GM21786 (cell line): ENCODE measurements around the gene G2E3.

Experiments used
- ATAC-seq: cut with Tn5 transposase; IDR thresholded peaks from one replicate; pipeline ENCODE4 v1.9.1; 2021; ENCODE audit not compliant: unreplicated experiment

The G2E3 gene

DNA sequence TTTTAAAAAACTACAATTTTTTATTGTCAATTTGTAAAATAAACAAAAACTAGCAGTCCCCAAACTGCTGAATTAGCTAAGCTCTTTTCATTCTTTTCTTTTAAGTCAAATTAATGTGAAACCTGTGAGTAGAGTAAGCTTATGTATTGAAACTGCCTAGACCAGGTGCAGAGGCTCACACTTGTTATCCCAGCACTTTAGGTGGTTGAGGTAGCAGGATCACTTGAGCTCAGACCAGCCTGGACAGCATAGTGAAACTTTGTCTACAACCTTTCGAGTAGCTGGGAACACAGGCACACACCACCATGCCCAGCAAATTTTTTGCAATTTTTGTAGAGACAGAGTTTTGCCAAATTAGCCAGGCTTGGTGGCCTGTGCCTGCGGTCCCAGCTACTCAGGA lies 89.5 kb downstream of the G2E3 start:
- ATAC-seq, result no peak

DNA sequence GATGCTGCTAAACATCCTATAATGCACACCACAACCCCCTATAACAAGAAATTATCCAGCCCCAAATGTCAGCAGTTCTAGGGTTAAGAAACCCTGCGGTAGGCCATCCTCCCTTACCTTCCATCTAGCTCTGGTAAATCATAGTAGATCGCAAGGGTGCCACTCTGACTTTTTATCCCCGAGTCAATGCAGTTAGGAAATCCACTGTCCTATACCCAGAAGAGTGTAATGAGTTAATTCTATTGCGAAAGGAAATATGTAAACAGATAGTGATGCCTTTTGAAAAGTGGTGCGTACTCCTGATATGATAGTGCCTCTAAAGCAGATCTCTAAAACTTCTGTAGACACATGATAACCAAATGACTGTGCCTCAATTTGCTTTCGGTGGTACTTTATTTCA lies 93.0 kb downstream of the G2E3 start:
- no peak for ATAC-seq

GRCh38 chr14:30655124-30655523 lies 96.2 kb downstream of the G2E3 start:
- no peak for ATAC-seq

GRCh38 chr14:30655658-30656057 lies 96.7 kb downstream of the G2E3 start:
- ATAC-seq, result no peak

- no peak for ATAC-seq
Observed at GRCh38 chr14:30656190-30656632, 97.3 kb downstream of the G2E3 start.

GRCh38 chr14:30657050-30657449 lies 98.1 kb downstream of the G2E3 start:
- no peak for ATAC-seq

GRCh38 chr14:30657606-30658163 lies 98.7 kb downstream of the G2E3 start:
- ATAC-seq, result no peak

GRCh38 chr14:30658645-30659044 lies 99.7 kb downstream of the G2E3 start:
- no peak for ATAC-seq

DNA sequence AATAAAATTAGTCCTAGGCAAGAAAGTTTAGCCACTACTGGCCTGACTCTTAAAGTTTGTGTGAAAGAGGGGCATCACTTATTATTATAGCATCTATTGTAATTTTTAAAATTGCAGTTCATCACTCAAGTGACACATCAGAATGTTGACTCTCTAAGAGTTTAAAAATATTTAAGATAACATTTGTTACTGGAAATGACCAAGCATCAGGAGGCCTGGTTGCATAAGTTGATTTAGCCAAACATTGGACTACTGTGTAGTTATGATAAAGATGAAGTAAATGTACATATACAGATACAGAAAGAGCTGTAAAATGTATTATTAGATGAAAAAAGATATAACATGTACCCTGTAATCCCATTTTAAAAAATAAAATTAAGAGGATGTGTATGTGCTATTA lies 110.6 kb downstream of the G2E3 start:
- ATAC-seq, result no peak
